ENCODE measurements around the gene TEX54. TPM values are rescaled to one million over a fixed set of nuclear protein-coding genes. Genes with fewer than 3 reads are reported as not detected.

TEX54 gene
- total and polyA plus RNA-seq, 2 donors (not counting 1 experiment from before 2014, with no cell fraction given) = not detected

- Histone ChIP-seq H2AFZ (ENCODE audit: low read length) (no peak overlapping the region), H4K20me1 (ENCODE audit: control insufficient read depth, extremely low read depth, insufficient read depth, low read length) (no peaks in the 10 kb centered on the region), H3K27ac (ENCODE audit: insufficient read depth, low read length) (peak overlapping the region; percentile 75), H3K79me2 (ENCODE audit: control insufficient read depth, insufficient read depth, low read length) (peaks cover 24% of the 10 kb centered on the region), H3K36me3 (ENCODE audit: control insufficient read depth, insufficient read depth, low read length) (peaks cover 10% of the 10 kb centered on the region), H3K9me3 (ENCODE audit: control insufficient read depth, insufficient read depth, low read depth, low read length) (no peaks in the 10 kb centered on the region), H3K27me3 (ENCODE audit: control insufficient read depth, insufficient read depth, low read length) (no peaks in the 10 kb centered on the region), H3K4me3 (replicated peaks in 1 of 4; ENCODE audit: control extremely low read depth in 1 of 4, insufficient read depth in 1 of 4, low read depth in 3 of 4, low read length in 4 of 4) (peak overlapping the region; percentile 82 to 91 (median 84)), H3K4me1 (ENCODE audit: control insufficient read depth, extremely low read depth, insufficient read depth, low read length) (peaks cover 18% of the 10 kb centered on the region), H3K4me2 (ENCODE audit: extremely low read depth, insufficient read depth, low read length) (peak overlapping the region; percentile 95), H3K9ac (ENCODE audit: insufficient read depth, low read length) (no peak overlapping the region)
- TF ChIP-seq EZH2 (IDR thresholded peaks at IDR 0.05; ENCODE audit: low read length, missing control alignments) (no peak), CTCF (conservative IDR thresholded peaks at IDR 0.05 in 1 of 2, IDR thresholded peaks at IDR 0.05 in 1 of 2; ENCODE audit: low read depth in 1 of 2, low read length in 2 of 2) (no peak)
- peak in 1 of 2 donors; percentile 59 for DNase-seq (ENCODE audit: low read depth in 2 of 2)
These were observed 26.6 kb downstream of the TEX54 start for GRCh38 chr11:62805961-62806441.

- Histone ChIP-seq H3K9ac (ENCODE audit: insufficient read depth, low read length) (peak within 1 kb of the TSS; percentile 91), H3K9me3 (ENCODE audit: control insufficient read depth, insufficient read depth, low read depth, low read length) (no peaks in the 10 kb centered on the region), H3K79me2 (ENCODE audit: control insufficient read depth, insufficient read depth, low read length) (peaks cover 24% of the 10 kb centered on the region), H3K4me3 (replicated peaks in 1 of 4; ENCODE audit: control extremely low read depth in 1 of 4, insufficient read depth in 1 of 4, low read depth in 3 of 4, low read length in 4 of 4) (peak within 1 kb of the TSS; percentile 82 to 93 (median 87)), H3K4me1 (ENCODE audit: control insufficient read depth, extremely low read depth, insufficient read depth, low read length) (peaks cover 18% of the 10 kb centered on the region), H4K20me1 (ENCODE audit: control insufficient read depth, extremely low read depth, insufficient read depth, low read length) (no peaks in the 10 kb centered on the region), H3K36me3 (ENCODE audit: control insufficient read depth, insufficient read depth, low read length) (peaks cover 13% of the 10 kb centered on the region), H3K27ac (ENCODE audit: insufficient read depth, low read length) (peak within 1 kb of the TSS; percentile 75), H3K27me3 (ENCODE audit: control insufficient read depth, insufficient read depth, low read length) (no peaks in the 10 kb centered on the region), H3K4me2 (ENCODE audit: extremely low read depth, insufficient read depth, low read length) (peak within 1 kb of the TSS; percentile 97), H2AFZ (ENCODE audit: low read length) (peak within 1 kb of the TSS; percentile 75)
- peak in 1 of 2 donors; percentile 8 for TF ChIP-seq CTCF (conservative IDR thresholded peaks at IDR 0.05 in 1 of 2, IDR thresholded peaks at IDR 0.05 in 1 of 2; ENCODE audit: low read depth in 1 of 2, low read length in 2 of 2)
- TF ChIP-seq EZH2 (IDR thresholded peaks at IDR 0.05; ENCODE audit: low read length, missing control alignments) = no peak
- peak; percentile 88 to 95 for DNase-seq (ENCODE audit: low read depth in 2 of 2)
These were observed 27.4 kb downstream of the TEX54 start, which contains the start of gene NXF1 for GRCh38 chr11:62805076-62805892. Gene NXF1, minus strand, starts transcription at chr11:62805440. Its CDS starts 84 bp downstream, at chr11:62805356.

GRCh38 chr11:62804310-62805075 lies 28.1 kb downstream of the TEX54 start:
- Histone ChIP-seq H3K4me3 (replicated peaks in 1 of 4; ENCODE audit: control extremely low read depth in 1 of 4, insufficient read depth in 1 of 4, low read depth in 3 of 4, low read length in 4 of 4) (peak overlapping the region; percentile 80 to 93 (median 86)), H3K4me2 (ENCODE audit: extremely low read depth, insufficient read depth, low read length) (peak overlapping the region; percentile 97), H3K27me3 (ENCODE audit: control insufficient read depth, insufficient read depth, low read length) (no peaks in the 10 kb centered on the region), H3K79me2 (ENCODE audit: control insufficient read depth, insufficient read depth, low read length) (peaks cover 24% of the 10 kb centered on the region), H3K36me3 (ENCODE audit: control insufficient read depth, insufficient read depth, low read length) (peaks cover 19% of the 10 kb centered on the region), H3K9ac (ENCODE audit: insufficient read depth, low read length) (peak overlapping the region; percentile 91), H3K27ac (ENCODE audit: insufficient read depth, low read length) (peak overlapping the region; percentile 75), H3K4me1 (ENCODE audit: control insufficient read depth, extremely low read depth, insufficient read depth, low read length) (peaks cover 18% of the 10 kb centered on the region), H4K20me1 (ENCODE audit: control insufficient read depth, extremely low read depth, insufficient read depth, low read length) (no peaks in the 10 kb centered on the region), H2AFZ (ENCODE audit: low read length) (no peak overlapping the region), H3K9me3 (ENCODE audit: control insufficient read depth, insufficient read depth, low read depth, low read length) (no peaks in the 10 kb centered on the region)
- TF ChIP-seq EZH2 (IDR thresholded peaks at IDR 0.05; ENCODE audit: low read length, missing control alignments) (no peak), CTCF (conservative IDR thresholded peaks at IDR 0.05 in 1 of 2, IDR thresholded peaks at IDR 0.05 in 1 of 2; ENCODE audit: low read depth in 1 of 2, low read length in 2 of 2) (no peak)
- DNase-seq (ENCODE audit: low read depth in 2 of 2) = peak; percentile 54 to 56

All from fibroblast of lung (primary cell).